K562 (cell line): Measurements from ENCODE around the gene B3GALNT2. TPM values are rescaled to one million over a fixed set of nuclear protein-coding genes. Genes with fewer than 3 reads are reported as not detected.

ENCODE experiments used
- ATAC-seq: fragments of 200-7000 bp; cut with Tn5 transposase; 3 replicates; pipeline ENCODE4 v1.9.1; 2020; ENCODE audit warnings: moderate library complexity
- BruUV-seq: library from RNA; stranded (reverse); fragments of 400-500 nt; replicated peaks from 2 replicates; lab custom pipeline; 2021; lab: Mats Ljungman, UMichigan
- CTCF ChIA-PET: fragments of 300-600 bp; formaldehyde crosslinking; extraction: SDS; loops from one replicate; lab custom pipeline; 2021; ENCODE audit warnings: low intra/inter-chr PET ratio; lab: Yijun Ruan, JAX
- POLR2A ChIA-PET: fragments of 300-600, 350-650 bp; sonication (Branson Sonifier 250); formaldehyde crosslinking; extraction: SDS; loops from one replicate; lab custom pipeline; 2021; ENCODE audit warnings: antibody characterized with exemption, inconsistent platforms; lab: Yijun Ruan, JAX
- DNase-seq, 4 experiments: peaks; one replicate each; pipeline versions ENCODE4 v3.0.0 to v3.0.0-alpha.2; 2011 to 2018; ENCODE audit warnings: low spot score in 3 of 4, mixed read lengths in 3 of 4; ENCODE audit errors: extremely low read depth in 1 of 4
- FAIRE-seq: peaks from 2 replicates; lab custom pipeline; 2011; peaks lifted over from hg19 to GRCh38; lab: Jason Lieb, UNC
- H2AFZ ChIP-seq: 2 replicates; pipeline ENCODE4 v1.6.0; 2011; ENCODE audit warnings: low read depth, low read length, control low read depth, inconsistent platforms
- H3K27ac ChIP-seq: fragments of 200-600 bp; 3 replicates; pipeline ENCODE4 v1.8.0; 2011; ENCODE audit warnings: low read depth, mild to moderate bottlenecking, control low read depth, inconsistent platforms, low read length, moderate library complexity, mixed read lengths; ENCODE audit errors: extremely low read depth
- H3K27me3 ChIP-seq, 2 experiments: fragments of 300-600 bp in 1 of 2; 2 replicates in 1 of 2; 3 replicates in 1 of 2; pipeline versions ENCODE4 v1.6.0 to v1.8.0; 2011; ENCODE audit warnings: inconsistent platforms in 2 of 2, low read length in 2 of 2, mild to moderate bottlenecking in 1 of 2, mixed read lengths in 1 of 2, moderate library complexity in 1 of 2; ENCODE audit not compliant: control insufficient read depth in 2 of 2, insufficient read depth in 2 of 2
- H3K36me3 ChIP-seq: fragments of 300-600 bp; 3 replicates; pipeline ENCODE4 v1.8.0; 2011; ENCODE audit warnings: mild to moderate bottlenecking, low read length, inconsistent platforms; ENCODE audit not compliant: control insufficient read depth, insufficient read depth
- H3K4me1 ChIP-seq, 2 experiments: fragments of 200-600 bp in 1 of 2; replicated peaks in 1 of 2; 2 replicates in 1 of 2; 3 replicates in 1 of 2; pipeline versions ENCODE4 v1.5.1 to v1.8.0; 2011; ENCODE audit warnings: inconsistent platforms in 2 of 2, low read length in 2 of 2, mild to moderate bottlenecking in 1 of 2, mixed read lengths in 1 of 2, moderate library complexity in 1 of 2; ENCODE audit not compliant: control insufficient read depth in 2 of 2, insufficient read depth in 2 of 2
- H3K4me2 ChIP-seq: 2 replicates; pipeline ENCODE4 v1.6.1; 2011; ENCODE audit warnings: low read length, control low read depth, inconsistent platforms, mixed read lengths; ENCODE audit not compliant: insufficient read depth
- H3K4me3 ChIP-seq: fragments of 200-600 bp; sonication (generic), shearing (Covaris generic); 2 replicates; pipeline ENCODE4 v1.5.1; 2016; ENCODE audit warnings: control low read depth, inconsistent platforms
- H3K79me2 ChIP-seq: fragments of 200-600 bp; 3 replicates; pipeline ENCODE4 v1.8.0; 2011; ENCODE audit warnings: low read length, inconsistent platforms; ENCODE audit not compliant: control insufficient read depth, insufficient read depth
- H3K9ac ChIP-seq, 2 experiments: 2 replicates each; pipeline versions ENCODE4 v1.6.0 to v1.6.1; 2011; ENCODE audit warnings: low read depth in 2 of 2, low read length in 2 of 2, control low read depth in 1 of 2, inconsistent platforms in 1 of 2, mild to moderate bottlenecking in 1 of 2, mixed read lengths in 1 of 2; ENCODE audit not compliant: insufficient read depth in 1 of 2
- H3K9me1 ChIP-seq: one replicate; pipeline ENCODE4 v1.6.0; 2011; ENCODE audit warnings: inconsistent platforms, mild to moderate bottlenecking, low read length, moderate library complexity; ENCODE audit not compliant: control insufficient read depth, insufficient read depth
- H3K9me3 ChIP-seq: replicated peaks from 2 replicates; pipeline ENCODE4 v1.5.1; 2011; ENCODE audit warnings: low read depth, low read length, inconsistent platforms; ENCODE audit not compliant: control insufficient read depth, insufficient read depth
- H4K20me1 ChIP-seq: replicated peaks from 2 replicates; pipeline ENCODE4 v1.6.1; 2011; ENCODE audit warnings: low read length, inconsistent platforms, mixed read lengths; ENCODE audit not compliant: control insufficient read depth, insufficient read depth
- CCNT2 ChIP-seq: IDR thresholded peaks from 2 replicates; pipeline ENCODE4 v1.6.1; 2011; ENCODE audit warnings: borderline replicate concordance, low read depth, mild to moderate bottlenecking, moderate library complexity, mixed read lengths, low read length; ENCODE audit not compliant: insufficient read length; ENCODE audit errors: extremely low read depth
- GTF2E2 ChIP-seq: fragments of 200-800 bp; sonication (Bioruptor generic); IDR thresholded peaks from 2 replicates; pipeline ENCODE4 v1.6.1; 2016; ENCODE audit warnings: missing genetic modification characterization, missing compliant biosample characterization
- ZFP30 ChIP-seq: fragments of 250-450 bp; sonication (Bioruptor Pico); IDR thresholded peaks from 2 replicates; pipeline ENCODE4 v1.8.0; 2022; ENCODE audit warnings: moderate library complexity, mild to moderate bottlenecking, inconsistent platforms, borderline replicate concordance
- WGBS: fragments of 100-300 bp; shearing (Covaris generic); methylation state at CpG from one replicate; pipeline ENCODE4 v1.1.6; 2016; ENCODE audit warnings: low coverage, mixed read lengths; ENCODE audit not compliant: insufficient coverage; ENCODE audit errors: missing lambda C conversion rate; 5-methylcytosine and 5-hydroxymethylcytosine counted together
- in situ Hi-C: fragments of 300-500 bp; cut with MboI; formaldehyde crosslinking; loops from 4 replicates; pipeline ENCODE4 v1.15.0; 2018; ENCODE audit warnings: inconsistent platforms, mixed read lengths
- intact Hi-C: fragments of 100-400 bp; cut with micrococcal nuclease; formaldehyde crosslinking; loops from 2 replicates; pipeline ENCODE4 v1.14.2; 2022
- polyA plus RNA-seq, 8 experiments: library from polyadenylated mRNA; depleted of rRNA in 4 of 8; stranded (reverse) in 5 of 8; unstranded in 3 of 8; fragments of >200 nt; fragmentation: Nextera tagmentation in 2 of 8; fragmentation: Illumina TruSeq in 1 of 8; extraction: Ambion mirVana in 2 of 8; extraction: Trizol in 1 of 8; gene quantifications; 2 replicates each; pipeline versions ENCODE4 v1.2.1 to v1.2.3, GENCODE V29; 2011 to 2014; ENCODE audit warnings: inconsistent platforms in 1 of 8, missing spikeins in 1 of 8
- total RNA-seq, 7 experiments: library from RNA; depleted of rRNA in 6 of 7; stranded (reverse); fragments of >200 nt in 6 of 7; fragmentation: Illumina TruSeq in 2 of 7; extraction: Trizol in 2 of 7; gene quantifications; 2 replicates each; pipeline versions ENCODE4 v1.2.1 to v1.2.3, GENCODE V29; 2011 to 2021; ENCODE audit warnings: low replicate concordance in 1 of 7
- TF ChIP-seq, protein P1 (sequence below), 2 experiments: fragments of 450-650 bp in 1 of 2; sonication (generic) in 1 of 2; formaldehyde crosslinking in 1 of 2; IDR thresholded peaks; 2 replicates each; pipeline versions ENCODE4 v1.7.1 to v1.9.0; 2016 to 2022; ENCODE audit warnings: inconsistent platforms in 1 of 2, mild to moderate bottlenecking in 1 of 2, missing genetic modification reagents in 1 of 2
- TF ChIP-seq, protein P2 (sequence below): sonication (generic); formaldehyde crosslinking; IDR thresholded peaks from 2 replicates; pipeline ENCODE4 v1.8.1; 2022; ENCODE audit warnings: missing genetic modification reagents

Gene B3GALNT2
- total and polyA plus RNA-seq, 9 of the 15 experiments (the other 6 are each of a cell fraction or from before 2014, with no cell fraction given), result 2.0 to 31.7 (median 22.9) TPM

DNA sequence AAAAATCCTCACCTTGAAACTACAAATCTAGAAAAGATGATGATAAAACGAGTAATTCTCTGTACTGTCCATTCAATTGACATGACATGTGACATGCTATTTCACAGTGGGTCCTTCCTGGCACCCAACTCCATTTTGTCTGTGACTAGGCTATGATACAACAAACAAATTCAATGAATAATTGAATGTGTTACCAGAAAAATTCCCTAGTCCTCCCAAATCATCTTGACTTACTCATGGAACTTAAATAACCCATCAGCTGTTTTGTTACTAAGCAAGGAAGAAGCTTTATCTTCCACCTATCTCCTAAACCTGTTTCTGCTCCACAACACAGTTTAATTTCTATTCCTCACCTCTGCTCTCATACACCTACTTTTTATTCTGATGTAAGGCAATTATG is 30.4 kb downstream of the B3GALNT2 start:
- POLR2A ChIA-PET, result no interaction called here
- TF ChIP-seq ZFP30 (CRISPR knock-in tag) (no peak), GTF2E2 (no peak), CCNT2 (no peak)
- TF ChIP-seq, protein P1, sequence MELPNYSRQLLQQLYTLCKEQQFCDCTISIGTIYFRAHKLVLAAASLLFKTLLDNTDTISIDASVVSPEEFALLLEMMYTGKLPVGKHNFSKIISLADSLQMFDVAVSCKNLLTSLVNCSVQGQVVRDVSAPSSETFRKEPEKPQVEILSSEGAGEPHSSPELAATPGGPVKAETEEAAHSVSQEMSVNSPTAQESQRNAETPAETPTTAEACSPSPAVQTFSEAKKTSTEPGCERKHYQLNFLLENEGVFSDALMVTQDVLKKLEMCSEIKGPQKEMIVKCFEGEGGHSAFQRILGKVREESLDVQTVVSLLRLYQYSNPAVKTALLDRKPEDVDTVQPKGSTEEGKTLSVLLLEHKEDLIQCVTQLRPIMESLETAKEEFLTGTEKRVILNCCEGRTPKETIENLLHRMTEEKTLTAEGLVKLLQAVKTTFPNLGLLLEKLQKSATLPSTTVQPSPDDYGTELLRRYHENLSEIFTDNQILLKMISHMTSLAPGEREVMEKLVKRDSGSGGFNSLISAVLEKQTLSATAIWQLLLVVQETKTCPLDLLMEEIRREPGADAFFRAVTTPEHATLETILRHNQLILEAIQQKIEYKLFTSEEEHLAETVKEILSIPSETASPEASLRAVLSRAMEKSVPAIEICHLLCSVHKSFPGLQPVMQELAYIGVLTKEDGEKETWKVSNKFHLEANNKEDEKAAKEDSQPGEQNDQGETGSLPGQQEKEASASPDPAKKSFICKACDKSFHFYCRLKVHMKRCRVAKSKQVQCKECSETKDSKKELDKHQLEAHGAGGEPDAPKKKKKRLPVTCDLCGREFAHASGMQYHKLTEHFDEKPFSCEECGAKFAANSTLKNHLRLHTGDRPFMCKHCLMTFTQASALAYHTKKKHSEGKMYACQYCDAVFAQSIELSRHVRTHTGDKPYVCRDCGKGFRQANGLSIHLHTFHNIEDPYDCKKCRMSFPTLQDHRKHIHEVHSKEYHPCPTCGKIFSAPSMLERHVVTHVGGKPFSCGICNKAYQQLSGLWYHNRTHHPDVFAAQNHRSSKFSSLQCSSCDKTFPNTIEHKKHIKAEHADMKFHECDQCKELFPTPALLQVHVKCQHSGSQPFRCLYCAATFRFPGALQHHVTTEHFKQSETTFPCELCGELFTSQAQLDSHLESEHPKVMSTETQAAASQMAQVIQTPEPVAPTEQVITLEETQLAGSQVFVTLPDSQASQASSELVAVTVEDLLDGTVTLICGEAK (IDR thresholded peaks at IDR 0.05), result no peak
- TF ChIP-seq, protein P1 (CRISPR knock-in tag; IDR thresholded peaks at IDR 0.05), result no peak
- TF ChIP-seq, protein P2, sequence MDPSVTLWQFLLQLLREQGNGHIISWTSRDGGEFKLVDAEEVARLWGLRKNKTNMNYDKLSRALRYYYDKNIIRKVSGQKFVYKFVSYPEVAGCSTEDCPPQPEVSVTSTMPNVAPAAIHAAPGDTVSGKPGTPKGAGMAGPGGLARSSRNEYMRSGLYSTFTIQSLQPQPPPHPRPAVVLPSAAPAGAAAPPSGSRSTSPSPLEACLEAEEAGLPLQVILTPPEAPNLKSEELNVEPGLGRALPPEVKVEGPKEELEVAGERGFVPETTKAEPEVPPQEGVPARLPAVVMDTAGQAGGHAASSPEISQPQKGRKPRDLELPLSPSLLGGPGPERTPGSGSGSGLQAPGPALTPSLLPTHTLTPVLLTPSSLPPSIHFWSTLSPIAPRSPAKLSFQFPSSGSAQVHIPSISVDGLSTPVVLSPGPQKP, result no peak
- Histone ChIP-seq H3K4me1 (no peaks in the 10 kb centered on the region), H3K9me3 (no peaks in the 10 kb centered on the region), H3K79me2 (no peaks in the 10 kb centered on the region), H2AFZ (no peak overlapping the region), H3K9ac (no peak overlapping the region), H3K4me2 (no peak overlapping the region), H3K4me3 (no peak overlapping the region), H3K9me1 (no peaks in the 10 kb centered on the region), H3K27me3 (no peaks in the 10 kb centered on the region), H3K27ac (no peak overlapping the region), H4K20me1 (no peaks in the 10 kb centered on the region), H3K36me3 (peaks cover 59% of the 10 kb centered on the region)
- no TSS peak for BruUV-seq
- FAIRE-seq (no peak), DNase-seq (no peak), ATAC-seq (no peak)
- CTCF ChIA-PET, result no interaction called here
- WGBS, result 29% methylated on average over 1 of the region's 1 CpG
- in situ Hi-C loops (no loop called here), intact Hi-C loops (no loop called here)
